ENCODE results near the gene RABEP1. TPM values are rescaled to one million over a fixed set of nuclear protein-coding genes. Genes with fewer than 3 reads are reported as not detected.

Gene RABEP1
- total RNA-seq, 2 experiments from 2014 or later, result 27.4 to 31.8 TPM

GRCh38 chr17:5364156-5364555, 82.1 kb downstream of the RABEP1 start:
- no peaks in the 10 kb centered on the region for H3K27me3 ChIP-seq (ENCODE audit: control insufficient read depth in 1 of 2, insufficient read depth in 2 of 2, low read length in 2 of 2)
- ChIA-PET POLR2A (no interaction called here), CTCF (no interaction called here)
- no peak overlapping the region for H3K4me3 ChIP-seq (ENCODE audit: low read length)
- ATAC-seq (ENCODE audit: poor library complexity), result no peak
- no peak for DNase-seq
- H3K4me1 ChIP-seq (ENCODE audit: insufficient read depth, low read length), result no peaks in the 10 kb centered on the region
- no peaks in the 10 kb centered on the region for H3K9me3 Mint-ChIP-seq
- H3K27me3 Mint-ChIP-seq, result no peaks in the 10 kb centered on the region
- no peak for TF ChIP-seq CTCF (IDR thresholded peaks at IDR 0.05)
- H3K36me3 Mint-ChIP-seq (ENCODE audit: low read depth), result peaks cover 90% of the 10 kb centered on the region
- H3K4me1 Mint-ChIP-seq (ENCODE audit: low read depth), result no peaks in the 10 kb centered on the region
- intact Hi-C loops (cut with DNase I, micrococcal nuclease), result no loop called here
- H3K27ac ChIP-seq (ENCODE audit: low read depth in 1 of 2, low read length in 2 of 2), result no peak overlapping the region
- H3K27ac Mint-ChIP-seq, result peak overlapping the region; percentile 4
- H3K9me3 ChIP-seq (ENCODE audit: control insufficient read depth in 1 of 2, insufficient read depth in 1 of 2, low read length in 2 of 2), result no peaks in the 10 kb centered on the region
- no peak overlapping the region for H3K4me3 Mint-ChIP-seq
- peaks cover 65% of the 10 kb centered on the region for H3K36me3 ChIP-seq (ENCODE audit: insufficient read depth, low read length)

GRCh38 chr17:5364696-5365095, 82.6 kb downstream of the RABEP1 start:
- Histone ChIP-seq H3K36me3 (ENCODE audit: insufficient read depth, low read length) (peaks cover 65% of the 10 kb centered on the region), H3K27me3 (ENCODE audit: control insufficient read depth in 1 of 2, insufficient read depth in 2 of 2, low read length in 2 of 2) (no peaks in the 10 kb centered on the region), H3K4me3 (ENCODE audit: low read length) (no peak overlapping the region), H3K27ac (ENCODE audit: low read depth in 1 of 2, low read length in 2 of 2) (no peak overlapping the region), H3K4me1 (ENCODE audit: insufficient read depth, low read length) (no peaks in the 10 kb centered on the region), H3K9me3 (ENCODE audit: control insufficient read depth in 1 of 2, insufficient read depth in 1 of 2, low read length in 2 of 2) (no peaks in the 10 kb centered on the region)
- no peak overlapping the region for H3K4me3 Mint-ChIP-seq
- DNase-seq, result no peak
- TF ChIP-seq CTCF (IDR thresholded peaks at IDR 0.05), result no peak
- ATAC-seq (ENCODE audit: poor library complexity), result no peak
- no peaks in the 10 kb centered on the region for H3K27me3 Mint-ChIP-seq
- H3K36me3 Mint-ChIP-seq (ENCODE audit: low read depth), result peaks cover 90% of the 10 kb centered on the region
- H3K9me3 Mint-ChIP-seq, result no peaks in the 10 kb centered on the region
- ChIA-PET CTCF (no interaction called here), POLR2A (no interaction called here)
- H3K27ac Mint-ChIP-seq, result no peak overlapping the region
- H3K4me1 Mint-ChIP-seq (ENCODE audit: low read depth), result no peaks in the 10 kb centered on the region
- intact Hi-C loops (cut with DNase I, micrococcal nuclease), result no loop called here

GRCh38 chr17:5365831-5366230, 83.7 kb downstream of the RABEP1 start:
- no peaks in the 10 kb centered on the region for H3K27me3 ChIP-seq (ENCODE audit: control insufficient read depth in 1 of 2, insufficient read depth in 2 of 2, low read length in 2 of 2)
- H3K27me3 Mint-ChIP-seq, result no peaks in the 10 kb centered on the region
- no peak for TF ChIP-seq CTCF (IDR thresholded peaks at IDR 0.05)
- no peaks in the 10 kb centered on the region for H3K4me1 Mint-ChIP-seq (ENCODE audit: low read depth)
- H3K27ac ChIP-seq (ENCODE audit: low read depth in 1 of 2, low read length in 2 of 2), result no peak overlapping the region
- intact Hi-C loops (cut with DNase I, micrococcal nuclease), result no loop called here
- H3K36me3 Mint-ChIP-seq (ENCODE audit: low read depth), result peaks cover 90% of the 10 kb centered on the region
- H3K4me1 ChIP-seq (ENCODE audit: insufficient read depth, low read length), result no peaks in the 10 kb centered on the region
- no peak overlapping the region for H3K27ac Mint-ChIP-seq
- CTCF ChIA-PET, result no interaction called here
- H3K9me3 ChIP-seq (ENCODE audit: control insufficient read depth in 1 of 2, insufficient read depth in 1 of 2, low read length in 2 of 2), result no peaks in the 10 kb centered on the region
- H3K4me3 Mint-ChIP-seq, result no peak overlapping the region
- H3K4me3 ChIP-seq (ENCODE audit: low read length), result no peak overlapping the region
- no peak for DNase-seq
- POLR2A ChIA-PET, result no interaction called here
- peaks cover 64% of the 10 kb centered on the region for H3K36me3 ChIP-seq (ENCODE audit: insufficient read depth, low read length)
- ATAC-seq (ENCODE audit: poor library complexity), result no peak
- no peaks in the 10 kb centered on the region for H3K9me3 Mint-ChIP-seq
